ENCODE measurements around the gene PEX5.

The PEX5 gene

DNA sequence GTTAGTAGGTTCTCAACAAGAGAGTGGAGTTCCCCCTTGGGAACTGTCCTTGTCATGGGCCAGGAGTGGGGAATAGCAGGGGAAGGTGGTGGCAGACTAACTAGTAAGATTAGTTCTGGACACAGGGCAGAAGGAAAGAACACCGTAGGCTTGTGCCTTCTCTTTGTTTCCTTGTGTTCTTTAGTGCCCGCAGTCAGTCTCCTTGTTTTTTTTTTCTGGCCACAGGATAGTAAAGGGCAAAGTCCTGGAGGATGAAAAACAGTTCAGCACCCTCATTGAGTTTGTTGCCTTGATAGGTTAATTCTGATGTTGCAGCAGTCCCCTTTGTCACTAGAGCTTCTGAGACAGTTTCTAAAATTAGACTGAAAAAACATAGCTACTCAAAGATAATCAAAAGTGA lies 8.4 kb downstream of the PEX5 start:
- FAIRE-seq (no peak), DNase-seq (ENCODE audit: insufficient read length, low spot score) (no peak)

GRCh38 chr12:7203109-7203508 lies 13.6 kb downstream of the PEX5 start:
- no peak for FAIRE-seq
- no peak for DNase-seq (ENCODE audit: insufficient read length, low spot score)
- no peak for TF ChIP-seq CTCF (IDR thresholded peaks at IDR 0.05; ENCODE audit: insufficient read depth, missing control alignments)

More for the DNA sequence above, 8.4 kb downstream of the PEX5 start:
- no peak for TF ChIP-seq CTCF (IDR thresholded peaks at IDR 0.05; ENCODE audit: insufficient read depth, missing control alignments)

DNA sequence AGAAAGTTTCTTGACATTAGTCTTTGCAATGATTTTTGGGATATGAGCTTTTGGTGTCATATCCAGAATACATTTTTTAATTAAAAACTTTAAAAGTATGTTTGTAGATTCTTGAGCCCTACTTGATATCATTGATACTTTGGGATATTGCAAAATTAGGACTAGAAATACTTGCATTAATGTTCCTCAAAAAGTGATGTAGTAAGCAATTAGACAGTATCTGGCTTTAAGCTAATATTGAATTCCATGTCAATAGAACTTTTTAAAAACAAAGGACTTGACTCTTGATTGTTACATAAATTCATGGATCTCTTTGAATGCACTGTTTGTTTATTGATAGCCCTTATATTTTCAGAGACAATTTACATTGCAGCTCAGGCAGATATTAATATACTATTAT lies 15.6 kb downstream of the PEX5 start:
- DNase-seq (ENCODE audit: insufficient read length, low spot score) (no peak), FAIRE-seq (peak; percentile 16)
- TF ChIP-seq CTCF (IDR thresholded peaks at IDR 0.05; ENCODE audit: insufficient read depth, missing control alignments): no peak

- TF ChIP-seq CTCF (IDR thresholded peaks at IDR 0.05; ENCODE audit: insufficient read depth, missing control alignments): no peak
- DNase-seq (ENCODE audit: insufficient read length, low spot score) (no peak), FAIRE-seq (no peak)
Observed at GRCh38 chr12:7206691-7207090, 17.2 kb downstream of the PEX5 start.

DNA sequence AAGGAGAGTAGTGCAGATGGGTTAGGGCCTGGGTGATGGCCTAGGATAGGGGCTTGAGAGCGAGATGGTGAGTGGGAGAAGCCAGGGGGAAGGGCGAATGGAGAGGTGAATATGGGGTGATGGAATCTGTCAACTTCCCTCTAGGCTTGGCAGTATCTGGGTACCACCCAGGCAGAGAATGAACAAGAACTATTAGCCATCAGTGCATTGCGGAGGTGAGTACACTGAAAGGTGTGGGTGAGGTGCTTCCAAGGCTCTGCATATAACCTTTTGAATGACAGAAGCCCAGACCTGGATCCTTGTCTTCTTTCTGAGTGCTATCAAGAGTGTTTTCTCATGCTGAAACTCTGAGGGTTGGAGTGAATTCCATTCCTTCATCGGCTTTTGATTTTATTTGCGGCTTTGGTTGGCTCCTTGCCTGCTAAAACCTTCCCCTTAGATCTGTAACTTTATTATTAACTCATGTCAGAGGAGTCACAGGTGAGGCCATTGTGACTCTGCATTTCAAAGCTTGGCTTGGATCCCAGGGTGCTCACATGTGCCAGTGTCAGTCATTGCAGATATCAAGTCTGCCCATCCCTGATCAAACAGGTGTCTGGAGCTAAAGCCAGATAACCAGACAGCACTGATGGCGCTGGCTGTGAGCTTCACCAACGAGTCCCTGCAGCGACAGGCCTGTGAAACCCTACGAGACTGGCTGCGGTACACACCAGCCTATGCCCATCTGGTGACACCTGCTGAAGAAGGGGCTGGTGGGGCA lies 18.6 kb downstream of the PEX5 start:
- no peak for TF ChIP-seq CTCF (IDR thresholded peaks at IDR 0.05; ENCODE audit: insufficient read depth, missing control alignments)
- no peak for DNase-seq (ENCODE audit: insufficient read length, low spot score)

DNA sequence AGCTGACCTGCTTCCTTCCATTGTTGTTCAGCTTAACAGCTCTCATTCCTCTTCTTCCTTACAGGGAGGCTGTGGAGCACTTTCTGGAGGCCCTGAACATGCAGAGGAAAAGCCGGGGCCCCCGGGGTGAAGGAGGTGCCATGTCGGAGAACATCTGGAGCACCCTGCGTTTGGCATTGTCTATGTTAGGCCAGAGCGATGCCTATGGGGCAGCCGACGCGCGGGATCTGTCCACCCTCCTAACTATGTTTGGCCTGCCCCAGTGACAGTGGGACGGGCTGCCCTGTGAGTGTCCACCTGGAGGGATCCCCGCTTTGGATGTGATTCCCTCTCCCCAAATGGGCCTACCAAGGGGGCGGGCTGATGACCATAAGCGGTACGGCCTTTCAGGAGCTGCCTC lies 20.5 kb downstream of the PEX5 start:
- no peak for DNase-seq (ENCODE audit: insufficient read length, low spot score)
- TF ChIP-seq CTCF (IDR thresholded peaks at IDR 0.05; ENCODE audit: insufficient read depth, missing control alignments): no peak
- no peak for FAIRE-seq

More for the DNA sequence above, 18.6 kb downstream of the PEX5 start:
- FAIRE-seq: no peak

- no peak for TF ChIP-seq CTCF (IDR thresholded peaks at IDR 0.05; ENCODE audit: insufficient read depth, missing control alignments)
- no peak for FAIRE-seq
- DNase-seq (ENCODE audit: insufficient read length, low spot score): no peak
Observed at GRCh38 chr12:7210642-7211151, 21.2 kb downstream of the PEX5 start.
